GM12874 (cell line): Measurements from ENCODE around the gene CROCC2.

Source experiments
- TF ChIP-seq, protein P1 (sequence below): IDR thresholded peaks from 2 replicates; pipeline ENCODE4 v1.5.1; 2011; ENCODE audit warnings: low read depth, mild to moderate bottlenecking, control low read depth, low read length, moderate library complexity; ENCODE audit not compliant: insufficient read depth

CROCC2 gene

DNA sequence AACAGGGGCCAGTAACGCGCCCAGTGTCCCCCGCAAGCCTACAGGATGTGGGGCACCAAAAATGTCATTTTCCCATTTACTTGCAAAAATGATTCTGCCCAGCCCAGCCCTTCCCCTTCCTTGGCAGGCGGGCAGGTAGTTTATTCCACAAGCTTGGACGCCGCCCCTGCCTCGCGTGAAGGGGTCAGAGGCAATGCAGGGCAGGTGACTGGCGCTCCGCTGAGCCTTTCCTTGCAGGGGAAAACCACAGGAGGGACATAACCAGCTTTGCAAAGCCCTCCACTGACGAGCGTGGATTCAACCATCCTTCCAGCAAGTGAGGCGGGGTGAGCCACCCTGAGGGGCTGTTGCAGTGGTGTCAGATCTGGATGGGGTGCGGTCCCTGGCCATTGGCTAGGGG, 15.4 kb upstream of the CROCC2 start:
- TF ChIP-seq, protein P1, sequence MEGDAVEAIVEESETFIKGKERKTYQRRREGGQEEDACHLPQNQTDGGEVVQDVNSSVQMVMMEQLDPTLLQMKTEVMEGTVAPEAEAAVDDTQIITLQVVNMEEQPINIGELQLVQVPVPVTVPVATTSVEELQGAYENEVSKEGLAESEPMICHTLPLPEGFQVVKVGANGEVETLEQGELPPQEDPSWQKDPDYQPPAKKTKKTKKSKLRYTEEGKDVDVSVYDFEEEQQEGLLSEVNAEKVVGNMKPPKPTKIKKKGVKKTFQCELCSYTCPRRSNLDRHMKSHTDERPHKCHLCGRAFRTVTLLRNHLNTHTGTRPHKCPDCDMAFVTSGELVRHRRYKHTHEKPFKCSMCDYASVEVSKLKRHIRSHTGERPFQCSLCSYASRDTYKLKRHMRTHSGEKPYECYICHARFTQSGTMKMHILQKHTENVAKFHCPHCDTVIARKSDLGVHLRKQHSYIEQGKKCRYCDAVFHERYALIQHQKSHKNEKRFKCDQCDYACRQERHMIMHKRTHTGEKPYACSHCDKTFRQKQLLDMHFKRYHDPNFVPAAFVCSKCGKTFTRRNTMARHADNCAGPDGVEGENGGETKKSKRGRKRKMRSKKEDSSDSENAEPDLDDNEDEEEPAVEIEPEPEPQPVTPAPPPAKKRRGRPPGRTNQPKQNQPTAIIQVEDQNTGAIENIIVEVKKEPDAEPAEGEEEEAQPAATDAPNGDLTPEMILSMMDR = no peak

DNA sequence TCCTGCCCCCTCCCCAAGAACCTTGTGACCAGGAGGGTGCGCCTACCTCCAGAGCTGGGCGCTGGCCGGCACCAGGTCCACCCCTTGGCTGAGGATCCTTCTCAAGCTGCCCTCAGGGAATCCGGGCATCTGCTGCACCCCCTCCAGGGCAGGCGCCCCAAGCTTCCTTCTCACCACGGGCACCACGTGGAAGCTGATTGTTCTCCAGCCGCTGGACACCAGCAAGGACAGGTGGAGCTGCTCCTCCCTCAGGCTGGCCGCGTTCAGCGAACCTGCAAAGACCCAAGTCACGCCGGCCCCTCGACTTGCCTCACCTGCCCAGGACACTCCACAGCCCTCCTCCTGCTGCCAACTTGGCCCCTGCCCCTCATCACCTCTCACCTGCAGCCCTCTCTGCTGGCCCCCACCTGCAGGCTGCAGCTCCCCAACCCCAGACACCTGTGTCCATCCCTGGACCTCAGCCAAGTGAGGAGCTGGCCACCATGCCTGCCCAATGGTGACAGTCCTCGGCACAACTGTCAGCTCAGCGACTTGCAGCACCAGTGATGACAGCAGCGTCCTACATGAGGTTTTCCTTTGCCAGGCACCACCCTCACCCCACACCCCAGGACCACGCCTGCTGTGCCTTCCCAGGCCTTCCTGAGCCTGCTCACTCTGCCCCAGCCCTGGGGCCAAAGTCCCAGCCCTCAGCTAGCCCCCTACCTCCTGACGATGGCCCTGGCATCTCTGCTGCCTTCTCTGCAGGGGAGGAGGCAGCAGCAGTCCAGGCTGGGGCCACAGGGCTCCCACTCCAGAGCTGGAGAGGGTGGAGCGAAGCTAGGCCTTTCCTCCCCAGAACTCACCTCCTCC, 14.4 kb upstream of the CROCC2 start:
- TF ChIP-seq, protein P1 = no peak

DNA sequence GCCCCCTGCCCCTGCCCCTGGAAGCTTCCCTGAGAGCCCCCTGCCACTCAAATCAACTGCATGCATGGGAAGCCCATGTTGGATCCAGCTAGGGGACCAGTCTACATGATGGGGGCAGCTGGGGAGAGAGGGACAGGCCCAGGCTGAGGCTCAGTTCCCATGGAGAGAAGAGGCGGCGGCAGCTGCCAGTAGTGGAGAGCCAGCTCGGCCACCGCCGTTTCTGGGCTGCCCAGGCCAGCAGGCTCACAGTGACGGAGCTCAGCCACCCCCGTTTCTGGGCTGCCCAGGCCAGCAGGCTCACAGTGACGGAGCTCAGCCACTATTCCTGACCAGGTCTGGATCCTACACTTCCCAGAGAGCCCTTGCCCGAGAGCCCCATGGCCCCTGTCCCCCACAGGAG, 13.8 kb upstream of the CROCC2 start:
- TF ChIP-seq, protein P1 = no peak

DNA sequence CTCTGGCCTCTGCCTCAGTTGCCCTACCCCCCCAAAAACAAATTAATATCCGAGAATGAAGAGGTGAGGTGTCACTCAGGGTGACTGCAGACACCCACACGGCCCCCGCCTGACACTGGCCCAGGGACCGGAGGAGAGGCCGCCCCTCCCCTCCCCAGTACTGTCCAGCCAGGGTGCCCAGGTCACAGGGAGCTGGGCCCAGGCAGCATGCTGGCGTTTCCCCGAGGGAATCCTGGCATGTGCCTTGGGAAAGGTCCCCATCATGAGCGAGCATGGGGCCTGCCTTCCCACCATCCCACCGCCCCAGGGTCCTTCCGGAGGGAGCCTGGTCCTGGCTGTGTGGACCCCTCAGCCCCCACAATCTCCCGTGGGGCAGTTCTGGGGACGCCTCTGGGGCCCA, 13.2 kb upstream of the CROCC2 start:
- TF ChIP-seq, protein P1 = no peak

DNA sequence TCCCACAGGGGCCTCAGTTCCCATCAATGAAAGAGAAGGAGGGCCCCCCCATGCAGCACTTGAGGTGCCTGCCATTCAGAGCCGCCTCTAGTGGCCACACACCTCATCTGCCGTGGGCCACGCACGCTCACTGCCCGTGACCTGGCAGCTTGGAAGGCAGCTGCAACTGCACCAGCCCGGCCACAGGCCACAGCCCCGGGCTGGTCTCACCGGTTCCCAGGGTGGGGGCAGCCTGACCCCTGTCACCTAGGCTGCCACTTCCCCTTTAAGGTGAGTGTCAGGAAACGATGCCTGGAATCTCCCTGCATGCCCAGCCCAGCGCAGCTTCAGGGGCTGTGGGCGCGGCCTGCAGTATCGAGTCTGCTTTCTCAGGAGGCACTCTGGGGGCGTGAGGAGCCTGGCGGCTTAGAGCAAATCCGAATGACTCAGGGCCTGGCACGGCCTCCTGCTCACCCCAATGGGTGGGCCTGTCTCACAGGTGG, 12.7 kb upstream of the CROCC2 start:
- TF ChIP-seq, protein P1 = no peak

DNA sequence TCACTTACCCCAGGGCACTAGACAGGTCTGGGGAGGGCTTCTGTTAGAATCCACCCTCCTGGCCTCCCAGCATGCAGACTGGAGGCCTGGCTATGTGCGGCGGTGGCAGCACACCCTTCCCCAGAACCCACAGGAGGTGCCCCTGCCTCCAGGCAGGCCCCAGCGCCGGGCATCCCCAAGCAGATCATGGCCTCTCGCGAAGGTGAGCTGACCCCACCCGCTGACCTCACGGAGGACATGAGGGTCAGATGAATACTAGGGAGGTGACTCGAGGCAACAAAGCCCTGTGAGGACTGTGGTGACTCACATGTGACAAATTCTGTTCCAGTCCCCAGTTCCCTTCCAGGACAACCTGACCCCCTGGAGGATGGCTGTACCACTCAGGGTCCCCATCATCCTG, 12.1 kb upstream of the CROCC2 start:
- TF ChIP-seq, protein P1 = no peak

DNA sequence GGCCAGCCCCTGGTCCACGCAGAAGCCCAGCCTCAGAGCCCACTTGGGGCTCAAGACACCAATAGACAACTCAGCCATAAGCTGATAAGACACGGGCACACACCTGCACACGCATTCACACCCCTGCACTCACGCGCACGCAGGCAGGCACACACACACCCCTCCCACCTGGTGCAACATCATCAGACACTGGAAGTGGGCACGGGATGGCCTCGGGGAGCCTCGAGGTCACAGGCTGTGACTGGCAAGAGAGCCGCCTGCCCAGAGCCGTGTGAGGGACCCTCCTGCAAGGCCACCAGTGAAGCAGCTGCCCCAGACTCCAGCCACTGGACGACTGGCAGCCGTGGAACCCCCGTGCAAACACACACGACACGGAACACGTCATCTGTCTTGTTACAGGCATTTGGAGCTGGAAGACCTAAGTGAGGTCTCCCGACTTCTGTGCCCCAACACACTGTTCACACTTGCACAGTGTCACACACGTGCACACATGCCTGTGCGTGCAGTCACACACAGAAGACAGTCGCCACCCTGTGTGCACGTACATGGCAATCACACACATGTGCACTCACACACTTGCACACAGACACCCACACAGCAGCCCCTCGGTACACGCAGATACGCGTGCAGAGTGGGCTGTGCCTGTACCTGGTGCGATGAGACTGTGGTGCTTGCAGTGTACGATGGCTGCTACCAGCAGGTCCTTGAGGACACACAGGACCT, 11.1 kb upstream of the CROCC2 start:
- TF ChIP-seq, protein P1 = no peak
